HepG2 (cell line): ENCODE results near the gene PCDHGC5. TPM values are rescaled to one million over a fixed set of nuclear protein-coding genes. Genes with fewer than 3 reads are reported as not detected.
A peak's percentile ranks its signal among the peaks of the same experiment; 100 is the strongest.

Source experiments
- ATAC-seq: fragments of 200-7000 bp; cut with Tn5 transposase; 3 replicates; pipeline ENCODE4 v1.9.1; 2020; ENCODE audit warnings: mild to moderate bottlenecking, moderate library complexity
- BruUV-seq: library from RNA; stranded (reverse); fragments of 400-500 nt; replicated peaks from 2 replicates; lab custom pipeline; 2021; lab: Mats Ljungman, UMichigan
- CTCF ChIA-PET: fragments of 300-600 bp; formaldehyde crosslinking; extraction: SDS; loops from one replicate; lab custom pipeline; 2021; ENCODE audit warnings: low total read pairs, inconsistent platforms, low intra/inter-chr PET ratio; lab: Yijun Ruan, JAX
- POLR2A ChIA-PET: fragments of 350-600 bp; sonication (Branson Sonifier 250); formaldehyde crosslinking; loops from one replicate; lab custom pipeline; 2020; ENCODE audit warnings: antibody characterized with exemption, inconsistent platforms; lab: Yijun Ruan, JAX
- DNase-seq: peaks from one replicate; pipeline ENCODE4 v3.0.0-alpha.2; 2015; ENCODE audit warnings: low spot score
- FAIRE-seq: peaks from 3 replicates; lab custom pipeline; 2011; peaks lifted over from hg19 to GRCh38; lab: Jason Lieb, UNC
- H2AFZ ChIP-seq: one replicate; pipeline ENCODE4 v1.6.1; 2011; ENCODE audit warnings: low read length, inconsistent platforms
- H3K27ac ChIP-seq: fragments of 300-600 bp; 3 replicates; pipeline ENCODE4 v1.8.0; 2011; ENCODE audit warnings: mixed run types, mild to moderate bottlenecking, mixed read lengths, low read length, inconsistent platforms; ENCODE audit not compliant: insufficient read depth; ENCODE audit errors: extremely low read length
- H3K27me3 ChIP-seq, 2 experiments: fragments of 200-600 bp in 1 of 2; 2 replicates in 1 of 2; 3 replicates in 1 of 2; pipeline versions ENCODE4 v1.6.0 to v1.8.0; 2011; ENCODE audit warnings: low read length in 2 of 2, mild to moderate bottlenecking in 2 of 2, moderate library complexity in 2 of 2, inconsistent platforms in 1 of 2; ENCODE audit not compliant: insufficient read depth in 2 of 2, control insufficient read depth in 1 of 2
- H3K36me3 ChIP-seq, 2 experiments: fragments of 200-600 bp in 1 of 2; replicated peaks in 1 of 2; 2 replicates in 1 of 2; 3 replicates in 1 of 2; pipeline versions ENCODE4 v1.5.1 to v1.8.0; 2011; ENCODE audit warnings: low read length in 2 of 2, inconsistent platforms in 1 of 2; ENCODE audit not compliant: insufficient read depth in 2 of 2, control insufficient read depth in 1 of 2
- H3K4me1 ChIP-seq: 2 replicates; pipeline ENCODE4 v1.5.1; 2012; ENCODE audit warnings: low read length, inconsistent platforms; ENCODE audit not compliant: insufficient read depth
- H3K4me2 ChIP-seq: 2 replicates; pipeline ENCODE4 v1.6.0; 2011; ENCODE audit warnings: low read depth, low read length, inconsistent platforms
- H3K4me3 ChIP-seq, 3 experiments: fragments of 200-600 bp in 1 of 3; sonication (generic), shearing (Covaris generic) in 1 of 3; replicated peaks in 1 of 3; 2 replicates each; pipeline ENCODE4 v1.5.1; 2011 to 2016; ENCODE audit warnings: low read length in 3 of 3, inconsistent platforms in 2 of 3, low read depth in 2 of 3, mild to moderate bottlenecking in 2 of 3, control low read depth in 1 of 3, mixed read lengths in 1 of 3; ENCODE audit not compliant: insufficient read depth in 1 of 3
- H3K79me2 ChIP-seq: one replicate; pipeline ENCODE4 v1.6.1; 2011; ENCODE audit warnings: low read length, inconsistent platforms; ENCODE audit not compliant: insufficient read depth
- H3K9ac ChIP-seq: 2 replicates; pipeline ENCODE4 v1.6.0; 2011; ENCODE audit warnings: mild to moderate bottlenecking, low read depth, low read length, inconsistent platforms; ENCODE audit not compliant: insufficient read depth
- H3K9me3 ChIP-seq: 2 replicates; pipeline ENCODE4 v1.5.1; 2012; ENCODE audit warnings: mild to moderate bottlenecking, low read length
- H4K20me1 ChIP-seq: 2 replicates; pipeline ENCODE4 v1.6.0; 2011; ENCODE audit warnings: inconsistent platforms, mild to moderate bottlenecking, low read length, moderate library complexity; ENCODE audit not compliant: insufficient read depth
- MAF1 ChIP-seq: sonication (generic); formaldehyde crosslinking; IDR thresholded peaks from 2 replicates; pipeline ENCODE4 v1.5.0; 2020; ENCODE audit warnings: missing genetic modification reagents, borderline replicate concordance
- POLR2AphosphoS2 ChIP-seq: IDR thresholded peaks from 2 replicates; pipeline ENCODE4 v1.6.1; 2011; ENCODE audit warnings: low read depth, low read length, improper control_type of control experiment
- STAG1 ChIP-seq: sonication (generic); formaldehyde crosslinking; IDR thresholded peaks from 2 replicates; pipeline ENCODE4 v1.4.0; 2020; ENCODE audit warnings: missing genetic modification reagents
- ZNF225 ChIP-seq: sonication (generic); formaldehyde crosslinking; IDR thresholded peaks from 2 replicates; pipeline ENCODE4 v1.4.0; 2020; ENCODE audit warnings: mild to moderate bottlenecking, missing genetic modification reagents
- WGBS: methylation state at CpG from one replicate; pipeline ENCODE4 v1.1.6; 2017; ENCODE audit warnings: low lambda C conversion rate; 5-methylcytosine and 5-hydroxymethylcytosine counted together
- in situ Hi-C: cut with HindIII; loops from 2 replicates; pipeline ENCODE4 v1.10.0; 2017; ENCODE audit warnings: low pct_unique_long_range_greater_than_20kb; ENCODE audit not compliant: extremely low pct_ligation_motif_present
- intact Hi-C: fragments of 100-400 bp; cut with micrococcal nuclease; formaldehyde crosslinking; loops from one replicate; pipeline ENCODE4 v1.10.0; 2022; ENCODE audit not compliant: unreplicated experiment
- polyA plus RNA-seq, 8 experiments: library from polyadenylated mRNA; depleted of rRNA in 3 of 8; stranded (reverse) in 7 of 8; unstranded in 1 of 8; fragments of >200 nt; fragmentation: Illumina TruSeq in 4 of 8; extraction: Trizol in 4 of 8; gene quantifications; 2 replicates each; pipeline versions ENCODE4 v1.2.1 to v1.2.3, GENCODE V29; 2011 to 2016; ENCODE audit warnings: low read depth in 4 of 8, missing spikeins in 1 of 8, mixed read lengths in 1 of 8; ENCODE audit not compliant: insufficient read depth in 1 of 8
- total RNA-seq, 5 experiments: library from RNA; depleted of rRNA; stranded (reverse); fragments of >200 nt; fragmentation: Illumina TruSeq; extraction: Trizol; gene quantifications; 2 replicates each; pipeline ENCODE4 v1.2.3, GENCODE V29; 2016; ENCODE audit warnings: low read depth in 1 of 5
- TF ChIP-seq, protein P1 (sequence below): sonication (generic); formaldehyde crosslinking; IDR thresholded peaks from 2 replicates; pipeline ENCODE4 v1.5.1; 2020; ENCODE audit warnings: missing genetic modification reagents, mild to moderate bottlenecking, borderline replicate concordance
- TF ChIP-seq, protein P2 (sequence below): sonication (generic); formaldehyde crosslinking; IDR thresholded peaks from 2 replicates; pipeline ENCODE4 v1.8.1; 2023; ENCODE audit warnings: mild to moderate bottlenecking, moderate library complexity, missing genetic modification reagents
- TF ChIP-seq, protein P3 (sequence below): sonication (generic); formaldehyde crosslinking; IDR thresholded peaks from 2 replicates; pipeline ENCODE4 v1.5.0; 2020; ENCODE audit warnings: mild to moderate bottlenecking, missing genetic modification reagents, moderate library complexity
- TF ChIP-seq, protein P4 (sequence below): sonication (generic); formaldehyde crosslinking; IDR thresholded peaks from 2 replicates; pipeline ENCODE4 v1.5.1; 2020; ENCODE audit warnings: mild to moderate bottlenecking, missing genetic modification reagents, moderate library complexity

PCDHGC5 gene
- total and polyA plus RNA-seq, 2 of the 13 experiments (the other 11 are each of a cell fraction or from before 2014, with no cell fraction given), result 0.03 TPM; not detected in 1

DNA sequence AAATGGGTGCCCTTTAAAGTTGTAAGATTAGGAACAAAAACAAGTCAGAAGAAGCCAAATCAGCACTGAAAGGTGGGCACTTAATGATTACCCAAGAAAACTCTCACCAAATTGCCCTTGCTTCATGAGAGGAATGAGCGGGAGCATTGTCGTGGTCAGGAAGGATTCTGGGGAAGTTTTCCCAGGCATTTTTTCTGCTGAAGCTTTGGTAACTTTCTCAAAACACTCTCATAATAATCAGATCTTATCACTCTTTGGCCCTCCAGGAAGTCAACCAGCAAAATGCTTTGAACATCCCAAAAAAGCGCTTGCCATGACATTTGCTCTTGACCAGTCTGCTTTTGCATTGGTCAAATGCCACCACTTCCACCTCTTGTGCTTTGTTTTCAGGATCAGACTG lies 23.5 kb upstream of the PCDHGC5 start:
- Histone ChIP-seq H3K4me3 (no peak overlapping the region), H2AFZ (no peak overlapping the region), H3K36me3 (no peaks in the 10 kb centered on the region)
- no peak for TF ChIP-seq POLR2AphosphoS2
- TF ChIP-seq, protein P1, sequence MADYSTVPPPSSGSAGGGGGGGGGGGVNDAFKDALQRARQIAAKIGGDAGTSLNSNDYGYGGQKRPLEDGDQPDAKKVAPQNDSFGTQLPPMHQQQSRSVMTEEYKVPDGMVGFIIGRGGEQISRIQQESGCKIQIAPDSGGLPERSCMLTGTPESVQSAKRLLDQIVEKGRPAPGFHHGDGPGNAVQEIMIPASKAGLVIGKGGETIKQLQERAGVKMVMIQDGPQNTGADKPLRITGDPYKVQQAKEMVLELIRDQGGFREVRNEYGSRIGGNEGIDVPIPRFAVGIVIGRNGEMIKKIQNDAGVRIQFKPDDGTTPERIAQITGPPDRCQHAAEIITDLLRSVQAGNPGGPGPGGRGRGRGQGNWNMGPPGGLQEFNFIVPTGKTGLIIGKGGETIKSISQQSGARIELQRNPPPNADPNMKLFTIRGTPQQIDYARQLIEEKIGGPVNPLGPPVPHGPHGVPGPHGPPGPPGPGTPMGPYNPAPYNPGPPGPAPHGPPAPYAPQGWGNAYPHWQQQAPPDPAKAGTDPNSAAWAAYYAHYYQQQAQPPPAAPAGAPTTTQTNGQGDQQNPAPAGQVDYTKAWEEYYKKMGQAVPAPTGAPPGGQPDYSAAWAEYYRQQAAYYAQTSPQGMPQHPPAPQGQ (CRISPR knock-in tag), result no peak
- TF ChIP-seq, all 625 proteins: peak for 0
- FAIRE-seq (no peak), DNase-seq (no peak), ATAC-seq (no peak)
- Histone ChIP-seq H3K4me2 (no peak overlapping the region), H3K9ac (no peak overlapping the region), H3K27ac (no peak overlapping the region), H3K4me1 (no peaks in the 10 kb centered on the region), H3K9me3 (no peaks in the 10 kb centered on the region), H3K27me3 (no peaks in the 10 kb centered on the region; a peak in 1 of 5 replicates), H4K20me1 (no peaks in the 10 kb centered on the region), H3K79me2 (no peaks in the 10 kb centered on the region)
- POLR2A ChIA-PET, result no interaction called here
- BruUV-seq, result no TSS peak
- CTCF ChIA-PET, result no interaction called here
- 61% methylated on average over 3 of the region's 3 CpGs for WGBS
- in situ Hi-C loops, result no loop called here
- intact Hi-C loops, result no loop called here

DNA sequence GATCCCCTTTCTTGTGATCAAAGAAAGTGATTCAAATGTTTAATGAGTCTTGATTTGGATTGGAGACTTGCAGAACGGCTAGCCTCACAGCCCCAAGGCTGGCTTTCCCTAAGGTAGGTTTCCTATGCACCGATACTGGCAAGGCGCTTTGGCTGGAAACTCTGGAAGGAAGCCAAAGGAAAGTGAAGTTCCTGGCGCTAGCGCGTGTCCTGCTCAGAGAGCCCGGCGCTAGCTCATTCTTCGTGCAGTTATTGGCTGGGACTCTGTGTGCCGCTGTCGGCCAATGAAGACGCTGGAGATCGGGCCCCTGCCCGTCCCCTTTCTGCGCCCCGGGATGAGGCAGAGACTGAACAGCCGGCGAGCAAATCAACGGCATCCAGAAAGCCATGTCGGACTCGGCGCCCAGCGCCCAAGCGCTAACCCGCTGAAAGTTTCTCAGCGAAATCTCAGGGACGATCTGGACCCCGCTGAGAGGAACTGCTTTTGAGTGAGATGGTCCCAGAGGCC lies 13.2 kb upstream of the PCDHGC5 start, which contains the start of gene PCDHGC3:
PCDHGC3 (plus strand) TSS at position 342 of the 507 bp plus-strand sequence; CDS start at position 493, 151 bp downstream.
- no peak within 1 kb of the TSS for H2AFZ ChIP-seq
- H3K27me3 ChIP-seq, result peaks cover 1 to 8% of the 10 kb centered on the region in 2 experiments; a peak in 2 of 5 replicates
- ChIA-PET CTCF (no interaction called here), POLR2A (no interaction called here)
- H3K4me3 ChIP-seq, result peak within 1 kb of the TSS in 2 of 3 experiments; percentile 26 to 51; a peak in 3 of 6 replicates
- no peaks in the 10 kb centered on the region for H4K20me1 ChIP-seq
- no peaks in the 10 kb centered on the region for H3K4me1 ChIP-seq
- no peak within 1 kb of the TSS for H3K27ac ChIP-seq
- H3K9me3 ChIP-seq, result no peaks in the 10 kb centered on the region
- FAIRE-seq, result no peak
- no peak within 1 kb of the TSS for H3K9ac ChIP-seq
- no peaks in the 10 kb centered on the region for H3K36me3 ChIP-seq
- ATAC-seq, result peak; percentile 99
- peak; percentile 41 for DNase-seq
- in situ Hi-C loops, result no loop called here
- 27% methylated on average over 8 of the region's 28 CpGs for WGBS
- H3K4me2 ChIP-seq, result peak within 1 kb of the TSS; percentile 64
- H3K79me2 ChIP-seq, result no peaks in the 10 kb centered on the region
- intact Hi-C loops, result no loop called here
- no TSS peak for BruUV-seq
- TF ChIP-seq ZNF225 (CRISPR knock-in tag) (no peak), MAF1 (CRISPR knock-in tag) (no peak), STAG1 (peak; percentile 20)
- TF ChIP-seq, protein P2, sequence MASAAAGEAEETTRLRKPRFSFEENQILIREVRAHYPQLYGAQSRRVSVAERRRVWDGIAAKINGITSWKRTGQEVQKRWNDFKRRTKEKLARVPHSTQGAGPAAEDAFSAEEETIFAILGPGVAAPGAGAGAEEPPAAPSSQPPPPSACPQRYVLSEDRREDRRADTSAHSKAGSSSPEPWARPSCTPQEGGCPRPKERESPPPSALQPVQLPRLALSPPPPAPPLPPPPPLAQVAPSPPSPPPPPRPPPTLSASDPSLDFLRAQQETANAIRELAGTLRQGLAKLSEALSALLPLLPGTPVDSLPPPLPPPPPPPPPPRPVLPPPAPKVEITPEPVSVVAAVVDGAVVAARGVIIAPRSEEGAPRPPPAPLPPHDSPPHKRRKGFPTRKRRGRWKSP, result peak; percentile 99
- TF ChIP-seq, protein P3, sequence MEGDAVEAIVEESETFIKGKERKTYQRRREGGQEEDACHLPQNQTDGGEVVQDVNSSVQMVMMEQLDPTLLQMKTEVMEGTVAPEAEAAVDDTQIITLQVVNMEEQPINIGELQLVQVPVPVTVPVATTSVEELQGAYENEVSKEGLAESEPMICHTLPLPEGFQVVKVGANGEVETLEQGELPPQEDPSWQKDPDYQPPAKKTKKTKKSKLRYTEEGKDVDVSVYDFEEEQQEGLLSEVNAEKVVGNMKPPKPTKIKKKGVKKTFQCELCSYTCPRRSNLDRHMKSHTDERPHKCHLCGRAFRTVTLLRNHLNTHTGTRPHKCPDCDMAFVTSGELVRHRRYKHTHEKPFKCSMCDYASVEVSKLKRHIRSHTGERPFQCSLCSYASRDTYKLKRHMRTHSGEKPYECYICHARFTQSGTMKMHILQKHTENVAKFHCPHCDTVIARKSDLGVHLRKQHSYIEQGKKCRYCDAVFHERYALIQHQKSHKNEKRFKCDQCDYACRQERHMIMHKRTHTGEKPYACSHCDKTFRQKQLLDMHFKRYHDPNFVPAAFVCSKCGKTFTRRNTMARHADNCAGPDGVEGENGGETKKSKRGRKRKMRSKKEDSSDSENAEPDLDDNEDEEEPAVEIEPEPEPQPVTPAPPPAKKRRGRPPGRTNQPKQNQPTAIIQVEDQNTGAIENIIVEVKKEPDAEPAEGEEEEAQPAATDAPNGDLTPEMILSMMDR (CRISPR knock-in tag), result peak; percentile 56
- TF ChIP-seq, protein P4, sequence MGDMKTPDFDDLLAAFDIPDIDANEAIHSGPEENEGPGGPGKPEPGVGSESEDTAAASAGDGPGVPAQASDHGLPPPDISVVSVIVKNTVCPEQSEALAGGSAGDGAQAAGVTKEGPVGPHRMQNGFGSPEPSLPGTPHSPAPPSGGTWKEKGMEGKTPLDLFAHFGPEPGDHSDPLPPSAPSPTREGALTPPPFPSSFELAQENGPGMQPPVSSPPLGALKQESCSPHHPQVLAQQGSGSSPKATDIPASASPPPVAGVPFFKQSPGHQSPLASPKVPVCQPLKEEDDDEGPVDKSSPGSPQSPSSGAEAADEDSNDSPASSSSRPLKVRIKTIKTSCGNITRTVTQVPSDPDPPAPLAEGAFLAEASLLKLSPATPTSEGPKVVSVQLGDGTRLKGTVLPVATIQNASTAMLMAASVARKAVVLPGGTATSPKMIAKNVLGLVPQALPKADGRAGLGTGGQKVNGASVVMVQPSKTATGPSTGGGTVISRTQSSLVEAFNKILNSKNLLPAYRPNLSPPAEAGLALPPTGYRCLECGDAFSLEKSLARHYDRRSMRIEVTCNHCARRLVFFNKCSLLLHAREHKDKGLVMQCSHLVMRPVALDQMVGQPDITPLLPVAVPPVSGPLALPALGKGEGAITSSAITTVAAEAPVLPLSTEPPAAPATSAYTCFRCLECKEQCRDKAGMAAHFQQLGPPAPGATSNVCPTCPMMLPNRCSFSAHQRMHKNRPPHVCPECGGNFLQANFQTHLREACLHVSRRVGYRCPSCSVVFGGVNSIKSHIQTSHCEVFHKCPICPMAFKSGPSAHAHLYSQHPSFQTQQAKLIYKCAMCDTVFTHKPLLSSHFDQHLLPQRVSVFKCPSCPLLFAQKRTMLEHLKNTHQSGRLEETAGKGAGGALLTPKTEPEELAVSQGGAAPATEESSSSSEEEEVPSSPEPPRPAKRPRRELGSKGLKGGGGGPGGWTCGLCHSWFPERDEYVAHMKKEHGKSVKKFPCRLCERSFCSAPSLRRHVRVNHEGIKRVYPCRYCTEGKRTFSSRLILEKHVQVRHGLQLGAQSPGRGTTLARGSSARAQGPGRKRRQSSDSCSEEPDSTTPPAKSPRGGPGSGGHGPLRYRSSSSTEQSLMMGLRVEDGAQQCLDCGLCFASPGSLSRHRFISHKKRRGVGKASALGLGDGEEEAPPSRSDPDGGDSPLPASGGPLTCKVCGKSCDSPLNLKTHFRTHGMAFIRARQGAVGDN (CRISPR knock-in tag), result peak; percentile 40; the same call in 1 of the 2 replicates
